ENCODE data around the gene AFTPH. TPM values are rescaled to one million over a fixed set of nuclear protein-coding genes. Genes with fewer than 3 reads are reported as not detected.

AFTPH gene
- total RNA-seq, 1 donor from 2014 or later, result 32.2 TPM

- Mint-ChIP-seq H3K27me3 (ENCODE audit: insufficient read depth, low read depth) (peaks cover 8% of the 10 kb centered on the region), H3K4me1 (peaks cover 34% of the 10 kb centered on the region), H3K27ac (no peak overlapping the region), H3K9me3 (no peaks in the 10 kb centered on the region), H3K4me3 (no peak overlapping the region), H3K36me3 (no peaks in the 10 kb centered on the region)
- H3K4me2 ChIP-seq, result no peak overlapping the region
- H3K9ac ChIP-seq, result no peak overlapping the region
- no peaks in the 10 kb centered on the region for H3K27me3 ChIP-seq
- H3F3A ChIP-seq (ENCODE audit: low read depth), result no peaks in the 10 kb centered on the region
- H3K4me3 ChIP-seq, result no peak overlapping the region
- no peaks in the 10 kb centered on the region for H3K36me3 ChIP-seq
- no peaks in the 10 kb centered on the region for H3K79me2 ChIP-seq (ENCODE audit: low read depth)
- no peak for TF ChIP-seq EZH2phosphoT487 (IDR thresholded peaks at IDR 0.05)
- no peak for TF ChIP-seq EZH2 (IDR thresholded peaks at IDR 0.05)
- no peak for TF ChIP-seq CTCF (IDR thresholded peaks at IDR 0.05)
- no peak overlapping the region for H3K27ac ChIP-seq
- H3K4me1 ChIP-seq, result peaks cover 15% of the 10 kb centered on the region
- DNase-seq (ENCODE audit: low spot score), result no peak
- H4K20me1 ChIP-seq (ENCODE audit: low read depth), result no peaks in the 10 kb centered on the region
- H2AFZ ChIP-seq (replicated peaks), result no peak overlapping the region
- H3K9me3 ChIP-seq (ENCODE audit: low read depth), result no peaks in the 10 kb centered on the region
These were observed 38.8 kb upstream of the AFTPH start for GRCh38 chr2:64485331-64485730.

GRCh38 chr2:64485961-64486360 is 38.2 kb upstream of the AFTPH start:
- no peak for DNase-seq (ENCODE audit: low spot score)
- H3K4me1 ChIP-seq, result peaks cover 15% of the 10 kb centered on the region
- no peaks in the 10 kb centered on the region for H4K20me1 ChIP-seq (ENCODE audit: low read depth)

GRCh38 chr2:64487256-64488049 is 36.7 kb upstream of the AFTPH start:
- H3K27me3 ChIP-seq, result no peaks in the 10 kb centered on the region
- H3K9ac ChIP-seq, result no peak overlapping the region
- Mint-ChIP-seq H3K4me1 (peaks cover 32% of the 10 kb centered on the region), H3K27me3 (ENCODE audit: insufficient read depth, low read depth) (peaks cover 14% of the 10 kb centered on the region), H3K4me3 (no peak overlapping the region), H3K36me3 (no peaks in the 10 kb centered on the region), H3K9me3 (no peaks in the 10 kb centered on the region), H3K27ac (peak overlapping the region; percentile 9)
- peak; percentile 31 for DNase-seq (ENCODE audit: low spot score)
- H3F3A ChIP-seq (ENCODE audit: low read depth), result no peaks in the 10 kb centered on the region
- H3K27ac ChIP-seq, result no peak overlapping the region
- H3K4me1 ChIP-seq, result peaks cover 13% of the 10 kb centered on the region
- TF ChIP-seq EZH2 (IDR thresholded peaks at IDR 0.05), result no peak
- no peak for TF ChIP-seq EZH2phosphoT487 (IDR thresholded peaks at IDR 0.05)
- no peak for TF ChIP-seq CTCF (IDR thresholded peaks at IDR 0.05)
- H3K4me2 ChIP-seq, result no peak overlapping the region
- no peaks in the 10 kb centered on the region for H3K9me3 ChIP-seq (ENCODE audit: low read depth)
- H3K79me2 ChIP-seq (ENCODE audit: low read depth), result no peaks in the 10 kb centered on the region
- peak overlapping the region; percentile 61 for H2AFZ ChIP-seq (replicated peaks)
- H3K36me3 ChIP-seq, result no peaks in the 10 kb centered on the region
- H4K20me1 ChIP-seq (ENCODE audit: low read depth), result no peaks in the 10 kb centered on the region
- no peak overlapping the region for H3K4me3 ChIP-seq

More at GRCh38 chr2:64485961-64486360, 38.2 kb upstream of the AFTPH start:
- Histone ChIP-seq H2AFZ (replicated peaks) (no peak overlapping the region), H3K9ac (no peak overlapping the region), H3K27ac (no peak overlapping the region), H3K36me3 (no peaks in the 10 kb centered on the region), H3K4me2 (no peak overlapping the region), H3K27me3 (no peaks in the 10 kb centered on the region), H3F3A (ENCODE audit: low read depth) (no peaks in the 10 kb centered on the region), H3K79me2 (ENCODE audit: low read depth) (no peaks in the 10 kb centered on the region), H3K4me3 (no peak overlapping the region), H3K9me3 (ENCODE audit: low read depth) (no peaks in the 10 kb centered on the region)
- Mint-ChIP-seq H3K27ac (peak overlapping the region; percentile 40), H3K9me3 (no peaks in the 10 kb centered on the region), H3K27me3 (ENCODE audit: insufficient read depth, low read depth) (peaks cover 13% of the 10 kb centered on the region), H3K36me3 (no peaks in the 10 kb centered on the region), H3K4me1 (peaks cover 35% of the 10 kb centered on the region), H3K4me3 (no peak overlapping the region)
- no peak for TF ChIP-seq CTCF (IDR thresholded peaks at IDR 0.05)
- TF ChIP-seq EZH2 (IDR thresholded peaks at IDR 0.05), result no peak
- no peak for TF ChIP-seq EZH2phosphoT487 (IDR thresholded peaks at IDR 0.05)
